GM19238 (cell line): ENCODE data around the gene IKZF4.
A peak's percentile ranks its signal among the peaks of the same experiment; 100 is the strongest.
"Not testable (repeated sequence)": the region's sequence is repeated elsewhere in the genome, so short reads cannot be mapped to it uniquely, and the experiment has no call there.

Source experiments
- DNase-seq: peaks from one replicate; pipeline ENCODE4 v3.0.0; 2011; ENCODE audit warnings: low spot score; ENCODE audit not compliant: insufficient read length

IKZF4 gene

DNA sequence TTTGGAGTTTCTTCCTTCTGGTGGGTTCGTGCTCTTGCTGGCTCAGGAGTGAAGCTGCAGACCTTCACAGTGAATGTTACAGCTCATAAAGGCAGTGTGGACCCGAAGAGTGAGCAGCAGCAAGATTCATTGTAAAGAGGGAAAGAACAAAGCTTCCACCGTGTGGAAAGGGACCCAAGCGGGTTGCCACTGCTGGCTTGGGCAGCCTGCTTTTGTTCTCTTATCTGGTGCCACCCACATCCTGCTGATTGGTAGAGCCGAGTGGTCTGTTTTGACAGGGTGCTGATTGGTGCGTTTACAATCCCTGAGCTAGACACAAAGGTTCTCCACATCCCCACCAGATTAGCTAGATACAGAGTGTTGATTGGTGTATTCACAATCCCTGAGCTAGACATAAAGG, 21.3 kb upstream of the IKZF4 start:
- DNase-seq = not testable (repeated sequence)

DNA sequence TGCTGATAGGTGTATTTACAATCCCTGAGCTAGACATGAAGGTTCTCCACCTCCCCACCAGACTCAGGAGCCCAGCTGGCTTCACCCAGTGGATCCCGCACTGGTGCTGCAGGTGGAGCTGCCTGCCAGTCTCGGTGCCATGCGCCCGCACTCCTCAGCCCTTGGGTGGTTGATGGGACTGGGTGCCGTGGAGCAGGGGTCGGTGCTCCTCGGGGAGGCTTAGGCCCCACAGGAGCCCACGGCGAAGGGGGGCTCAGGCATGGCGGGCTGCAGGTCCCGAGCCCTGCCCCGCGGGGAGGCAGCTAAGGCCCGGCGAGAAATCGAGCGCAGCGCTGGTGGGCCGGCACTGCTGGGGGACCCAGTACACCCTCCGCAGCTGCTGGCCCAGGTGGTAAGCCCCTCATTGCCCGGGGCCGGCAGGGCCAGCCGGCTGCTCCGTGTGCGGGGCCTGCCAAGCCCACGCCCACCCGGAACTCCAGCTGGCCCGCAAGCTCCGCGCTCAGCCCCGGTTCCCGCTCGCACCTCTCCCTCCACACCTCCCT, 20.8 kb upstream of the IKZF4 start:
- not testable (repeated sequence) for DNase-seq

DNA sequence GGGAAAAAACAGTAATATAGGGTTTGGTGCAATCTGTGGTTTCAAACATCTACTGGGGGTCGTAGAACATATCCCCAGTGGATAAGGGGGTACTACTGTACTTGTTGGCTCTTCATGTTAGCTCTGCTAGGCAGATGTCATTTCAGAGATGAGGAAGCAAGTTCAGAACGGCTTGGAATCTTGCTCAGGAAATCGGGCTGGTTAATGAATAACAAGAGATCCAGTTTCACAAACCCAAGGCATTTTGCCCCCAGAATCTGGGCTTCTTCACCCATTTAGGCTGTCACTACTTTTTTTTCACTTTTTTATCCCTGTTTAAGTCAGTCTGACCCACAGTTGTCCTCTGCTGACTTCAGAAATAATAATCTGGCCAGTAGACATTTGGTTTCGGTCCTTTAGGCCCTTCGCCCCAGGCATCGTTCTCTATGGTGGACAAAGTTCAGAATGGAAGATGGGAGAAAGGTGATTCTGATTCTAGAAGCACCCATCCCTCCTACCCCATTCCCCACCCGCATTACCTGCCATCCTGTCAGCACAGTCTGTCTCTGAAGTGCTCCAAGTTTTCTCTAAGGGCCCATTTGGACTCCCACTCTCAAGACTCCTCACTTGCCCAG, 19.2 kb upstream of the IKZF4 start:
- no peak for DNase-seq

DNA sequence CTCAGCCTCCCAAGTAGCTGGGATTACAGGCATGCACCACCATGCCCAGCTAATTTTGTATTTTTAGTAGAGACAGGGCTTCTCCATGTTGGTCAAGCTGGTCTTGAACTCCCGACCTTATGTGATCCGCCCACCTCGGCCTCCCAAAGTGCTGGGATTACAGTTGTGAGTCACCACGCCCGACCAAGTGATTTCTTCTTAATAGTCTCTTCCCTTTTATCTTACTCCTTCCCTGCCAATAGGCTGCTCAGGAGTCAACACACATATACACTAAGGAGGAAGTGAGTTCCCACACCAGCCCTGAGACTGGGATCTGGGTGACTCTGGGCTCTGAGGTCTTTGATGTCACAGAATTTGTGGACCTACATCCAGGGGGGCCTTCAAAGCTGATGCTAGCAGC, 17.5 kb upstream of the IKZF4 start:
- DNase-seq = not testable (repeated sequence)

DNA sequence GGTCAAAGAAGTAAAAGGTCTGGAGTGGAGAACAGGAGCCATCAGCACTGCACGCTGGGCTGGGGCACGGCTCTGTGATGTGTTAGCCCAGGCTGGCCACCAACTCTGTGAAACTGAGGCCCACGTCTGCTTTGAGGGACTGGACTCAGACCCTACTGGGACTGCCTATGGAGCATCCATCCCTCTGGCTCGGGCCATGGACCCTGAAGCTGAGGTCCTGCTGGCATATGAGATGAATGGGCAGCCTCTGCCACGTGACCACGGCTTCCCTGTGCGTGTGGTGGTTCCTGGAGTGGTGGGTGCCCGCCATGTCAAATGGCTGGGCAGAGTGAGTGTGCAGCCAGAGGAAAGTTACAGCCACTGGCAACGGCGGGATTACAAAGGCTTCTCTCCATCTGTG, 16.6 kb upstream of the IKZF4 start:
- no peak for DNase-seq

DNA sequence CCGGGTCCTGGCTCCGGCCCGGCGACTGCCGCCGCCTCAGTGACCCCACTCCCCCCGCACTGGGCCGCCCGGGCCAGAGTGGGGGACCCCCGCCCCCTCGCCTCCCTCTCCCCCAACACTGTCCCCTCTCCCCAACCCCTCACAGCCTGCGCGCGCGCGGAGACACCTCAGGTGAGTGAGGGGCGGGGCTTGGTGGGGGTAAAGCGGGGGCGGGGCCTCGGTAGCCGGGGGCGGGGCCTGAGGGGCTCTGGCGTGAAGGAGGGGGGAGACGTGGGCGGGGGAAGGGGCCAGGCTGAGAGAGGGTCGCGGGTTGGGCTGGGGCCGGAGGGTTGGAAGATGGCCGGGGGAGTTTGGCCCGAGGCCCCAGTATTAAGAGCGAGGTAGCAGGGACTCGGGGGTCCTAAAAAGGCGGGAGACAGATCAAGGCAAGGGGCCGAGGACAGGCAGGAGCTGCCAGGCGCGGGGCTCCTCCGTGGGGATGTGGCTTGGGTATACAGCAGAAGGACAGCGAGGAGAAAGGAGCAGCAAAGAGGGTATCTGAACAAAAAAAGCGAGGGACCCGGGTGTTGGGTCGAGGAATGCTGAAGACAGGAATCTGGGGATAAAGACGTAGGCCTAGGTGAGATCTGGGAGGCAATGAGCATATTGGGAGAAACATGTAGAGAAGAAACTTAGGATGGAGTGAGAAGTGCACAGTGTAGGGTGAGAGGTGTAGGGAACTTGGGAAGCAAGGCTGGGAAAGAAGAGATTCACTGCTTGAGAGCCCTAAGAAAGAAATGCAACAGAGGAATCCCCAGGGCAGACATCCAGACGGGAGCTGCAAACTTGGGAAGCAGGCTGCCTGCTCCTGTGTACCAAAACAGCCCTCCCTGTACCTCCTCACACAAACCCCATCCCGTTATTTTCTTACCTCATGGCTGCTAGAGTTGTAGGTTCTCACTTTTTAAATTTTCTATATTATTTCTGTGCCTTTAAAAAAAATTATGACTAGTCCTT, 13.0 kb upstream of the IKZF4 start:
- peak; percentile 81 for DNase-seq

DNA sequence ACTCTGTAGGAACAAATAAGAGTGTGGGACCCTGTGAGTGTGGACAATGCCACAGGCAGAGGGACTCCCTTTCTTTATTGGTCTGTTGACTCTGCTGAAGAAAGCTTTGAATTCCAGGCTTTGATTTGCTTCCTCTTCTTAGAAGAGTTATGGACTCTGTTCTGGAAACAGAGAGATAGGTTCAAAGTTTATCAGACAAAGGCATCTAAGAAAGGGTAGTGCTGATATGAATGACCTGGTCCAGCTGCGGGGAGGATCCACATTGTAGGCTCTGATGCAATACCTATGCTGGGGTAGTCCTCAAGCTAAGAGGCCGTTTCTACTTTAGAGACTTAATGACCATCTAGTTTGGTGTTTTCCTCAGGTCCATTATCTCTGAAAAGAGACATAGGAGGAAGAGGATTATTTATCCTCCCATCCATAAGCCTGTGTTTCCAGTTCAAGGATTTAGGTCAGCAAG, 10.7 kb upstream of the IKZF4 start:
- DNase-seq = no peak

DNA sequence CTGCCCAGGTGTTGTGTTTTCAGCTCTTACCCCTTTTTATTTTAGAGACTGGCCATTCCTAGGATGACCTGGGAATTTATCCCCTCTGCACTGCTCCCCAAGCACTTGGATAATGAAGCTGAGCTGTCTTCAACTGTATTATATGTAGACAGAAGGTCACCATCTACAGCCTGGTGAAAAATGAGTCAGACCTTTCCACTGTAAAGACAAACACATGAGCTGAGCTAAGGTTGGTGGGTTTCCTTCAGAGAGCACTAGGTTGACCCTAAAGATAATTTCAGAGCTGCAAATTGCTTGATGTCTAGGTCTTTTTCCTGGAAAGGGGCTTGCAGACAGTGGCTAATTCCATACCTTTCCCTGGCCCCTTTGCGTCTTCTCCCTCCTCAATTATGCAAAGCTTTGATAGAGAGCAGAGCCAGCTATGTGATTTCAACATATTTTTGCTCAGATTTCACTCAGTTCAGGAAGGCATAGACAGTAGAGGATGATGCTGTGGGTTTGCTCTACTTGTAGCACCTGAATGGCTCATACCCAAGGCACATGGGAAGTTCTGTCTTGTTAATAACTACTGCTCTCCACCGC, 9.2 kb upstream of the IKZF4 start:
- no peak for DNase-seq

DNA sequence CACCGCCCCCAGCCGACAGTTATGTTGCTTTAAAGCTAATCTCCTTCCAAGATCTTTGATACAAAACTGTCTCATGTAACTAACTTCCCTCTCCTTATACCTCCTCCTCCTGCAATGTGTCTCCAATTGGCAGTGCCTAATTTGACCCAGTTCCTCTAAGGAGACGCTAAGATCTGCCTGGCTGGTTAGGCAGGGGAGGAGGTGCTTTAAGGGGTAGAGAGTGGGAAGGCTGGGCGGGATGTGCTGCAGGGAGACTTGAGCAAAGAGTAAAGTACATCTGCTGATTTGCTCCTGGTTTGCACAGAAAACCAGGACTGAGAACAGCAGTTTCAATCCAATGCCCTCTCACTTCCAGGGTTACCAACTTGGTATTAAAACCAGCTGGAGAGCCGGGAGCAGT, 7.4 kb upstream of the IKZF4 start:
- DNase-seq = no peak

DNA sequence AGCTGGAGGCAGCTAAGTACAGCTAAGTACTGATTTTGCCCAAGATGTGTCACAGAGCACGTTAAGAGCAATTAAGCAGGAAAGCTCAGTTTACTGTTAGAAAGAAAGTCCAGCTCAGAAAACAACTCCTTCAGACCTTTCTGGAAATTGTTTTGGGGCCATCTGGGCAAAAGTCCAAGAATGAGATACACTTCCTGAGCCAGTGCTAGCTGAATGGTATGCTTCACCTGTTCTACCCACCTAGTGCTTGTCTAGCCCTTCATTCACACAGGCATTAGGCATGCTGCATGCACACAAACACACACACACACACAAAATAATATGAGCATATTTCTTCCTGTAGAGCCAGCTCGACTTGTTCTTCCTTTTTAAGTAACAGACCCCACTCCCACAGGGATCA, 6.6 kb upstream of the IKZF4 start:
- DNase-seq = no peak

DNA sequence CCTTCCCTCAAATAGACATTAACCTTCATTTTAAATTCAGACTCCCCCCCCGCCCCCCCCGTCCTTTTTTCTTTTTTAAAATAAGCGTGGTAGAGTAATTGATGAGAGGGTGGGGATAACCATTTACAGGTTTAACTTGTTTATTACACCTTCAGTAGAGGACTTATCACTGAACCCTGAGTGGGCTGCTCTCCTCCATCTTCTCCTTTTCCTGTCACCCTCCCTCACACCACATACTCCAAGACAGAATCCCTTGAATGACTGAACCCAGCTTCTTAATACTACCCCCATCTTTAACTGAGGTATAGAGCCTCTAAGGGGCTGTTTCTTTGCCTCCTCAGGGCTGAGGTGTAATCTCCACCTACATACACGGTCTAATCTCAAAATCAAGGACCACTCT, 3.7 kb upstream of the IKZF4 start:
- no peak for DNase-seq

DNA sequence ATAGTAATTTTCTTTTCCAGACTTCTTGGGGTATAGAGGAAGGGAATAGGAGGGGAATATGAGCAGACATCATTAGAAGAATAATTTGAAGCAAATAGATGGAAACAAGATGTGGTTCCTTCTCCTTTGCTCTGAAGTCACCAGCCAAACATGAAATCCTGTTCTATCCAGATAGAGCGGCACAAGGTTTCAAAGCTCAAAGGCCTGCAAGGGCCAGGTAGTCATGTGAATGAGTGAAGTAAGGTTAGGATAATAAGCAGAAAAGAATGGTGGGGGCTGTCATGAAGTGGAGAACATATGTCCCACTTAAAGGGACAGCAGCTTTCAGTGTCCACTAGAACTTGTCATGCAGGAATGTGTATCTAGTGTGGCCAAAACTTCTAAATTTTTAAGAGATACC, 2.5 kb upstream of the IKZF4 start:
- DNase-seq = no peak

DNA sequence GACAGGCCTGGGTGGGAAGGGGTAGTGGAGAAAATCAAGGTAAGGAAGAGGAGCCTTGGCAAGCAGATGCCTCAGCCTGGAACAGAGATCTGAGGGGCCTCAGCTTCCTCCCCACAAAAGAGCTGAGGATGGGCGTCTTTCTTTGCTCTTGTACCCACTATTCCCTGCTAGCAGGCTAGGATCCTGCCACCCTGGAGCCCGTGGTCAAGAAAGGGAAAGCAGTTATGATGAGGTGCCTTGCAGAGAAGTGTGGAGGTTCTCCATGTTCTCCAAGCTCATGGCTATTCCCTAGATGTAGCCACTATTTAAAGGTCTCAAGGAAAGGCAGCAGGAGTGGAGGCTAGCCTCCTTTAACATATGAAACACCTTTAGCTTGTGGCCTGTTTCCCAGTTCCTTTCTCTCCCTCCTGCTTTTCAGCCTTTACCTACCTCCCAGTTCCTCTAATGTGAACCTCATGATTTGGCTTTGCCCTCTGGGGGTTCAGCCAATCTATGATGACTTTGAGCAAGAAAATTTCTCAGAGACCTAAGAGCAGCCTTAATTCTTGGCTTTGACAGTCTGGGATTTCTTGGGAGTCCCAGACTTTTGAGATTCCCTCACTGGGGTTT, 1.1 kb downstream of the IKZF4 start:
- DNase-seq = no peak

DNA sequence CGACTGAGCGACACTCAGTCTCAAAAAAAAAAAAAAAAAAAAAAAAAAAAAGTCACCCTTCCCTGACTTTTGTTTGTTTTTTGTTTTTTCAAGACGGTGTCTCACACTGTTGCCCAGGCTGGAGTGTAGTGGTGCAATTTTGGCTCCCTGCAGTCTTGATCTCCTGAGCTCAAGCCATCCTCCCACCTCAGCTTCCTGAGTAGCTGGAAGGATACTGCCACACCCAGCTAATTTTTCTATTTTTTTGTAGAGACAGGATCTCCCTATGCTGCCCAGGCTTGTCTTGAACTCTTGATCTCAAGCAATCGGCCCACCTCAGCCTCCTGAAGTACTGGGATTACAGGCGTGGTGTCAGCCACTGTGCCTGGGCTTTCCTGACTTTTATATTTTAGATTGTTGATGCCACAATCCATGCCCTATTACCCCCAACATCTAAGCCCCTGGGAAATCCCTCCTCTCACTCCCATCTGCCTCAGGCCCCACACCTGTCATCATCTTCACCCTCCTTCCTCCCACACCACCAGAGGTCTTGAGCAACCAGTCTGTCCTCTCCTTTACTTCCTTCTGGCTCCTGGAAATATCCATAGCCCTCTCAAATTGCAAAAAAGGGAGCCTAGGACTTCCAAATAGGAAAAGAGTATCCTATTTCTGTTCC, 7.8 kb downstream of the IKZF4 start:
- DNase-seq = no peak

DNA sequence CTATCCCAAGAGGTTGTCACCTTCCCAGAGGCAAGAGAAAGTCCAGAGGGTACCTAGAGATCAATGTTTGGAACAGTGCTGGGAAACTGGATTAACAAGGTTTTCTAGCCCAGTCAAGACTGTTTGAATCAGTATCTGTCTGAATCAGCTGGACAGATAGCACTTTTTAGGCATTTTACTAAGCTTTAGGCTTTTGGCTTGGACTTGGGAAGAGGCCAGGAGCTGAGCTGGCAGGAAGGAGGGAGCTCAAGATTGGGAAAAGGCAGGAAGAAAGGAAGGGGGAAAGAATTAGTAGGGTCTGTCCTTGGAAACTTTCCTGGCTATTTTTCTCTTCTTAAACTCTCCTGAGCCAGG, 8.3 kb downstream of the IKZF4 start:
- no peak for DNase-seq

DNA sequence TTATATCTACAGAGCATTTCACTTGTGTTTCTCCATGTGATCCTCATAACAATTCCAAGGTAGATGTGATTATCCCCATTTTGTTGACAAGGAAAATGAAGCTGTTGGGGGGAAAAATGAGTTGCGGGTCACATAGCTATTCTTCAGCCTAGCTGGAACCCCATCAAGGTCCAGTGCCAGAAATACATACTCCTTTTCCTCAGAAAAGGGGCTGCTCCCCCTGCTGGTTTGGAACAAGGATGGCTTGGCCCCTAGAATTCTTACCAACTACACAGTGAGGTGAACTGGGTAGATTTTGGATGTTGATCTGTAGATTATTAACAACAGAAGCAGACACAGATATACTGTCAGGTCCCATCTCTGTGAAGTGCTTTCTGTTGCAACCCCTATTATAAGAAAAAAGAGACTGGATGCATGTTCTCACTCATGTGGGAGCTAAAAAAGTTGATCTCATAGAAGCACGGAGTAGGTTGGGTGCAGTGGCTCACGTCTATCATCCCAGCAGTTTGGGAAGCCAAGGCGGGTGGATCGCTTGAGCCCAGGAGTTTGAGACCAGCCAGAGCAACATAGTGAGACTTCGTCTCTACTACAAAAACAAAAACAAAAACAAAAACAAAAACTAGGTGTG, 8.9 kb downstream of the IKZF4 start:
- DNase-seq = peak; percentile 41

DNA sequence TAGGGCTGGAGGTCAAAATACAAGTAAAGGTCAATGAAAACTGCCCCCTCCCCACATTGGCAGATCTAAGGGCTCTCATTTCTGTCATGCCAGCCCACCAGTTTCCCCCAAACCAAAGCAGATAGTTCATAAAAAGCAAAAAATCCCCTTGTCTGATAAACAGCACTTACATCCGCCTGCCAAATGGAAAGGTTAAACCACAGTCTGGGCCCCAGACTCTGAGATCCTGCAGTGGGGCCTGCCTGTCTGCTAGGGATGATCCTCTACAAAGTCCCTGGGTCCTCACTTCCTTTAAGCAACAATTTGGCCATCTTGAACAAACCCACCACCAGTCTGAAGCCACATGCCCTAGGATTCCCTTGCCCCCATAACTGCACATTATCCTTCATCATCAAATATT, 11.1 kb downstream of the IKZF4 start:
- DNase-seq = no peak

DNA sequence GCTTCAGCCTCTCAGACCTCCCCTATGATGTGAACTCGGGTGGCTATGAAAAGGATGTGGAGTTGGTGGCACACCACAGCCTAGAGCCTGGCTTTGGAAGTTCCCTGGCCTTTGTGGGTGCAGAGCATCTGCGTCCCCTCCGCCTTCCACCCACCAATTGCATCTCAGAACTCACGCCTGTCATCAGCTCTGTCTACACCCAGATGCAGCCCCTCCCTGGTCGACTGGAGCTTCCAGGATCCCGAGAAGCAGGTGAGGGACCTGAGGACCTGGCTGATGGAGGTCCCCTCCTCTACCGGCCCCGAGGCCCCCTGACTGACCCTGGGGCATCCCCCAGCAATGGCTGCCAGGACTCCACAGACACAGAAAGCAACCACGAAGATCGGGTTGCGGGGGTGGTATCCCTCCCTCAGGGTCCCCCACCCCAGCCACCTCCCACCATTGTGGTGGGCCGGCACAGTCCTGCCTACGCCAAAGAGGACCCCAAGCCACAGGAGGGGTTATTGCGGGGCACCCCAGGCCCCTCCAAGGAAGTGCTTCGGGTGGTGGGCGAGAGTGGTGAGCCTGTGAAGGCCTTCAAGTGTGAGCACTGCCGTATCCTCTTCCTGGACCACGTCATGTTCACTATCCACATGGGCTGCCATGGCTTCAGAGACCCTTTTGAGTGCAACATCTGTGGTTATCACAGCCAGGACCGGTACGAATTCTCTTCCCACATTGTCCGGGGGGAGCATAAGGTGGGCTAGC, 13.9 kb downstream of the IKZF4 start:
- DNase-seq = no peak

DNA sequence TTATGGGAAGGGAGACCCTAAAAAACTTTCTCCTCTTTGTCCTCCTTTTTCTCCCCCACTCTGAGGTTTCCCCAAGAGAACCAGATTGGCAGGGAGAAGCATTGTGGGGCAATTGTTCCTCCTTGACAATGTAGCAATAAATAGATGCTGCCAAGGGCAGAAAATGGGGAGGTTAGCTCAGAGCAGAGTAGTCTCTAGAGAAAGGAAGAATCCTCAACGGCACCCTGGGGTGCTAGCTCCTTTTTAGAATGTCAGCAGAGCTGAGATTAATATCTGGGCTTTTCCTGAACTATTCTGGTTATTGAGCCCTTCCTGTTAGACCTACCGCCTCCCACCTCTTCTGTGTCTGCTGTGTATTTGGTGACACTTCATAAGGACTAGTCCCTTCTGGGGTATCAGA, 16.3 kb downstream of the IKZF4 start:
- no peak for DNase-seq

DNA sequence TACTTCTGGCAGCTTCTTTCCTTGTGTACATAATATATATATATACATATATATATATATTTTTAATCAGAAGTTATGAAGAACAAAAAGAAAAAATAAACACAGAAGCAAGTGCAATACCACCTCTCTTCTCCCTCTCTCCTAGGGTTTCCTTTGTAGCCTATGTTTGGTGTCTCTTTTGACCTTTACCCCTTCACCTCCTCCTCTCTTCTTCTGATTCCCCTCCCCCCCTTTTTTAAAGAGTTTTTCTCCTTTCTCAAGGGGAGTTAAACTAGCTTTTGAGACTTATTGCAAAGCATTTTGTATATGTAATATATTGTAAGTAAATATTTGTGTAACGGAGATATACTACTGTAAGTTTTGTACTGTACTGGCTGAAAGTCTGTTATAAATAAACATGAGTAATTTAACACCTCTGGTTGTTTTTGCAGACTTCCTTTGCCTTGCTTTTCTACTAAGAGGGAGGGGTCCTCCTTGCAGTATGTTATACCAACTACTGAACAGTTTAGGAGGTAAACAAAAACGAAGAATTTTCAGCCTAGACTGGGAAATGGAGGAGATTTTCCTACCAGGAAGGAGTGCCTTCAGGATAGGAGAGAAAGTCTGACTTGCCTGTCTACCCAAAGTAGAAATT, 17.3 kb downstream of the IKZF4 start:
- DNase-seq = no peak
